ENCODE measurements around the gene TMEM18.

TMEM18 gene

GRCh38 chr2:670637-671036 lies 6.6 kb downstream of the TMEM18 start:
- Histone ChIP-seq H2BK5ac (ENCODE audit: low read length) (peak overlapping the region; percentile 77), H3K4ac (ENCODE audit: low read length) (no peak overlapping the region), H4K91ac (ENCODE audit: low read depth, low read length, poor library complexity) (no peak overlapping the region), H3K18ac (ENCODE audit: low read length) (no peak overlapping the region), H3K4me3 (ENCODE audit: low read length in 2 of 2) (no peak overlapping the region), H2AK5ac (ENCODE audit: low read depth, low read length) (no peak overlapping the region), H3K4me1 (ENCODE audit: control insufficient read depth in 2 of 2, insufficient read depth in 1 of 2, low read depth in 1 of 2, low read length in 2 of 2) (peaks cover 4 to 7% of the 10 kb centered on the region in 2 donors), H3K36me3 (replicated peaks in 1 of 2; ENCODE audit: control insufficient read depth in 2 of 2, insufficient read depth in 2 of 2, low read length in 2 of 2) (peaks cover 37 to 85% of the 10 kb centered on the region in 2 donors), H2BK120ac (ENCODE audit: low read depth, low read length) (no peak overlapping the region), H3K9me3 (replicated peaks in 1 of 2; ENCODE audit: control insufficient read depth in 2 of 2, insufficient read depth in 1 of 2, low read depth in 1 of 2, low read length in 2 of 2) (peaks cover 10 to 15% of the 10 kb centered on the region in 2 donors), H2BK15ac (ENCODE audit: low read length) (no peak overlapping the region), H3K79me1 (ENCODE audit: low read depth, low read length) (peaks cover 15% of the 10 kb centered on the region), H3K27ac (replicated peaks; ENCODE audit: low read length) (no peak overlapping the region), H2AFZ (ENCODE audit: low read length) (no peak overlapping the region), H3K27me3 (ENCODE audit: control insufficient read depth in 3 of 3, insufficient read depth in 3 of 3, low read depth in 1 of 3, low read length in 3 of 3) (no peaks in the 10 kb centered on the region), H2BK12ac (ENCODE audit: low read length) (no peak overlapping the region), H3K14ac (ENCODE audit: low read length) (no peak overlapping the region), H4K8ac (ENCODE audit: low read depth, low read length) (no peak overlapping the region), H3K9ac (ENCODE audit: low read depth, low read length, poor library complexity) (peak overlapping the region; percentile 12), H3K23ac (ENCODE audit: low read depth, low read length, poor library complexity) (no peak overlapping the region), H3K4me2 (ENCODE audit: insufficient read depth, low read length, poor library complexity, severe bottlenecking) (no peak overlapping the region)
- no peak for DNase-seq (ENCODE audit: low spot score)
- WGBS, 2 donors (ENCODE audit: extremely low coverage in 2 of 2, insufficient read length in 2 of 2, insufficient replicate concordance in 1 of 2), result no CpG with 5 or more reads among the region's 18 CpGs

DNA sequence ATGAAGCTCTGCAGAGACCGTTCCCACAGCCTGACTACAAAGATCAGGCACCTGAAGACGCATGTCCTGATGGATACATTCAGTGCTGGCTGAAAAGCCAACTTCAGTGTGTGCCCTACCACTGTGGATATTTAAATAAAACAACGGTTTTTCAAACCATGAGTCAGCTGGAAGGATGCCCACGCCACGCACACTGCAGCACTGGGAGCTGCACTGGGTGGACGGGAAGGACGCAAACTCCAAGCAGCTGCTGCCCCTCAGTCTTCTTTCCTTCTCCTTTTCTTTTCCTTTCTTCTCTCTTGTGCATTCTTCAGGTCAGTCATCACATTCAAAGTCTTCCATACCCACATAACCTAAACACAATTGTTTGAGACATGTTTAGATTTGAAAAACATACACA lies 7.9 kb downstream of the TMEM18 start:
- Histone ChIP-seq H3K4me2 (ENCODE audit: insufficient read depth, low read length, poor library complexity, severe bottlenecking) (no peak overlapping the region), H3K27me3 (ENCODE audit: control insufficient read depth in 3 of 3, insufficient read depth in 3 of 3, low read depth in 1 of 3, low read length in 3 of 3) (no peaks in the 10 kb centered on the region), H3K9ac (ENCODE audit: low read depth, low read length, poor library complexity) (no peak overlapping the region), H4K91ac (ENCODE audit: low read depth, low read length, poor library complexity) (no peak overlapping the region), H2AK5ac (ENCODE audit: low read depth, low read length) (no peak overlapping the region), H3K79me1 (ENCODE audit: low read depth, low read length) (peaks cover 12% of the 10 kb centered on the region), H3K9me3 (replicated peaks in 1 of 2; ENCODE audit: control insufficient read depth in 2 of 2, insufficient read depth in 1 of 2, low read depth in 1 of 2, low read length in 2 of 2) (peaks cover 14 to 28% of the 10 kb centered on the region in 2 donors), H3K23ac (ENCODE audit: low read depth, low read length, poor library complexity) (no peak overlapping the region), H2BK15ac (ENCODE audit: low read length) (no peak overlapping the region), H3K36me3 (replicated peaks in 1 of 2; ENCODE audit: control insufficient read depth in 2 of 2, insufficient read depth in 2 of 2, low read length in 2 of 2) (peaks cover 41 to 81% of the 10 kb centered on the region in 2 donors), H3K18ac (ENCODE audit: low read length) (no peak overlapping the region), H2BK12ac (ENCODE audit: low read length) (no peak overlapping the region), H3K4me3 (ENCODE audit: low read length in 2 of 2) (no peak overlapping the region), H3K4me1 (ENCODE audit: control insufficient read depth in 2 of 2, insufficient read depth in 1 of 2, low read depth in 1 of 2, low read length in 2 of 2) (peaks cover 4 to 6% of the 10 kb centered on the region in 2 donors), H4K8ac (ENCODE audit: low read depth, low read length) (no peak overlapping the region), H3K4ac (ENCODE audit: low read length) (no peak overlapping the region), H2AFZ (ENCODE audit: low read length) (no peak overlapping the region), H3K14ac (ENCODE audit: low read length) (no peak overlapping the region), H3K27ac (replicated peaks; ENCODE audit: low read length) (no peak overlapping the region), H2BK5ac (ENCODE audit: low read length) (no peak overlapping the region), H2BK120ac (ENCODE audit: low read depth, low read length) (no peak overlapping the region)
- no CpG with 5 or more reads among the region's 7 CpGs for WGBS, 2 donors (ENCODE audit: extremely low coverage in 2 of 2, insufficient read length in 2 of 2, insufficient replicate concordance in 1 of 2)
- DNase-seq (ENCODE audit: low spot score), result no peak

DNA sequence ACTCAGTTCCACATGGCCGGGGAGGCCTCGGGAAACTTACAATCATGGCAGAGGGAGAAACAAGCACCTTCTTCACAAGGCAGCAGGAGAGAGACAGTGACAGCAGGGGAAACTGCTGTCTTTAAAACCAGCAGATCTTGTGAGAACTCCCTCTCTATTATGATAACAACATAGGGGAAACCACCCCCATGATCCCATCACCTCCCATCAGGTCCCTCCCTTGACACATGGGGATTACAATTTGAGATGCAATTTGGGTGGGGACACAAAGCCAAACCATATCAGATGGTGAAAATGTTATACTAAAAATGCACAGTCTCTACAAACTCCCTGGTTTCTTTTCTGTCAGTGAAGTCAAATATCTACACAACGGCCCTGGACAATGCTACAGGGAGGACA lies 9.2 kb downstream of the TMEM18 start:
- H3K23ac ChIP-seq (ENCODE audit: low read depth, low read length, poor library complexity), result no peak overlapping the region
- peaks cover 41 to 88% of the 10 kb centered on the region in 2 donors for H3K36me3 ChIP-seq (replicated peaks in 1 of 2; ENCODE audit: control insufficient read depth in 2 of 2, insufficient read depth in 2 of 2, low read length in 2 of 2)
- DNase-seq (ENCODE audit: low spot score), result no peak
- no peak overlapping the region for H2BK15ac ChIP-seq (ENCODE audit: low read length)
- H4K8ac ChIP-seq (ENCODE audit: low read depth, low read length), result no peak overlapping the region
- H2BK120ac ChIP-seq (ENCODE audit: low read depth, low read length), result no peak overlapping the region
- no peak overlapping the region for H3K27ac ChIP-seq (replicated peaks; ENCODE audit: low read length)
- no CpG with 5 or more reads among the region's 3 CpGs for WGBS, 2 donors (ENCODE audit: extremely low coverage in 2 of 2, insufficient read length in 2 of 2, insufficient replicate concordance in 1 of 2)
- H3K4me3 ChIP-seq (ENCODE audit: low read length in 2 of 2), result no peak overlapping the region
- no peak overlapping the region for H2AK5ac ChIP-seq (ENCODE audit: low read depth, low read length)
- H2BK12ac ChIP-seq (ENCODE audit: low read length), result no peak overlapping the region
- no peak overlapping the region for H3K18ac ChIP-seq (ENCODE audit: low read length)
- peaks cover 9% of the 10 kb centered on the region for H3K79me1 ChIP-seq (ENCODE audit: low read depth, low read length)
- peaks cover 0 to under 1% of the 10 kb centered on the region in 2 donors for H3K4me1 ChIP-seq (ENCODE audit: control insufficient read depth in 2 of 2, insufficient read depth in 1 of 2, low read depth in 1 of 2, low read length in 2 of 2)
- H2BK5ac ChIP-seq (ENCODE audit: low read length), result no peak overlapping the region
- H3K4ac ChIP-seq (ENCODE audit: low read length), result no peak overlapping the region
- H3K27me3 ChIP-seq (ENCODE audit: control insufficient read depth in 3 of 3, insufficient read depth in 3 of 3, low read depth in 1 of 3, low read length in 3 of 3), result no peaks in the 10 kb centered on the region
- H3K4me2 ChIP-seq (ENCODE audit: insufficient read depth, low read length, poor library complexity, severe bottlenecking), result no peak overlapping the region
- no peak overlapping the region for H2AFZ ChIP-seq (ENCODE audit: low read length)
- no peak overlapping the region for H4K91ac ChIP-seq (ENCODE audit: low read depth, low read length, poor library complexity)
- H3K9ac ChIP-seq (ENCODE audit: low read depth, low read length, poor library complexity), result no peak overlapping the region
- H3K14ac ChIP-seq (ENCODE audit: low read length), result no peak overlapping the region
- peaks cover 14 to 28% of the 10 kb centered on the region in 2 donors for H3K9me3 ChIP-seq (replicated peaks in 1 of 2; ENCODE audit: control insufficient read depth in 2 of 2, insufficient read depth in 1 of 2, low read depth in 1 of 2, low read length in 2 of 2)

DNA sequence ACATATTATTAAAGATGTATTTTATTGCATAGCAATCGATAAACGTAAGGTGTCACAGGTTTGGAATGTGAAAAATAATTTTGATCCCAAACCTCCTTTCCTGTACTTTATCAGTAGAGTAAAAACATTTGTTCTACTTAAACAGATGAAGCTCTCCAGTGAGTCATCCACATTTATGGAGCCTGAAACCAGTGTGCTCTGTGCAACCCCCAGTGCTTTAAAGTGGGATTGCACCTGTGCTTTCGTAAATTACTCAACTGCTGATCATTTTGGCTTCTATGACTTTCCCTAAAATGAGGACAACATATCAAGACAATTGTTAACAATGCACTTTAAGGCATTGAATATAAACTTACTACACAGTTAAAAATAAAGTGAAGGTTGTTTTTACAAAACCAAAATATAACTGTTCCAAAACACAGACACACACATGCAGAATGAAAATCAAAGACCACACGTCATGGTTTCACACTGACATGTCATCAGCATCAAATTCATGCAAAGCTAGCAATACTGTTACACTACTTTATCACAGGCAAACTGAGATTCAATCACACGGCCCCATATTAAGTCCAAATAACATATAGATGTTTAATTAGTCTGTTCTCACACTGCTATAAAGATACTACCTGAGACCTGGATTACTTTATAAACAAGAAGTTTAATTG lies 9.7 kb downstream of the TMEM18 start:
- Histone ChIP-seq H2BK120ac (ENCODE audit: low read depth, low read length) (no peak overlapping the region), H3K79me1 (ENCODE audit: low read depth, low read length) (peaks cover 6% of the 10 kb centered on the region), H3K23ac (ENCODE audit: low read depth, low read length, poor library complexity) (no peak overlapping the region), H2BK15ac (ENCODE audit: low read length) (no peak overlapping the region), H2BK5ac (ENCODE audit: low read length) (no peak overlapping the region), H3K27ac (replicated peaks; ENCODE audit: low read length) (no peak overlapping the region), H3K4me1 (ENCODE audit: control insufficient read depth in 2 of 2, insufficient read depth in 1 of 2, low read depth in 1 of 2, low read length in 2 of 2) (no peaks in the 10 kb centered on the region), H2AFZ (ENCODE audit: low read length) (no peak overlapping the region), H3K9me3 (replicated peaks in 1 of 2; ENCODE audit: control insufficient read depth in 2 of 2, insufficient read depth in 1 of 2, low read depth in 1 of 2, low read length in 2 of 2) (peaks cover 14 to 28% of the 10 kb centered on the region in 2 donors), H4K91ac (ENCODE audit: low read depth, low read length, poor library complexity) (no peak overlapping the region), H3K9ac (ENCODE audit: low read depth, low read length, poor library complexity) (no peak overlapping the region), H3K27me3 (ENCODE audit: control insufficient read depth in 3 of 3, insufficient read depth in 3 of 3, low read depth in 1 of 3, low read length in 3 of 3) (no peaks in the 10 kb centered on the region), H3K4me3 (ENCODE audit: low read length in 2 of 2) (no peak overlapping the region), H3K14ac (ENCODE audit: low read length) (no peak overlapping the region), H3K36me3 (replicated peaks in 1 of 2; ENCODE audit: control insufficient read depth in 2 of 2, insufficient read depth in 2 of 2, low read length in 2 of 2) (peaks cover 40 to 86% of the 10 kb centered on the region in 2 donors), H4K8ac (ENCODE audit: low read depth, low read length) (no peak overlapping the region), H3K4me2 (ENCODE audit: insufficient read depth, low read length, poor library complexity, severe bottlenecking) (no peak overlapping the region), H3K4ac (ENCODE audit: low read length) (no peak overlapping the region), H2BK12ac (ENCODE audit: low read length) (no peak overlapping the region), H3K18ac (ENCODE audit: low read length) (no peak overlapping the region), H2AK5ac (ENCODE audit: low read depth, low read length) (no peak overlapping the region)
- DNase-seq (ENCODE audit: low spot score), result no peak
- WGBS, 2 donors (ENCODE audit: extremely low coverage in 2 of 2, insufficient read length in 2 of 2, insufficient replicate concordance in 1 of 2), result no CpG with 5 or more reads among the region's 5 CpGs

All from neuronal stem cell (in vitro differentiated cells).